Fibroblast of gingiva (primary cell): ENCODE measurements around the gene PTGS1.
"Not testable (repeated sequence)": the region's sequence is repeated elsewhere in the genome, so short reads cannot be mapped to it uniquely, and the experiment has no call there.

Source experiments
- DNase-seq: peaks from one replicate; pipeline ENCODE4 v3.0.0-alpha.2; 2011; ENCODE audit warnings: low read depth

Gene PTGS1

DNA sequence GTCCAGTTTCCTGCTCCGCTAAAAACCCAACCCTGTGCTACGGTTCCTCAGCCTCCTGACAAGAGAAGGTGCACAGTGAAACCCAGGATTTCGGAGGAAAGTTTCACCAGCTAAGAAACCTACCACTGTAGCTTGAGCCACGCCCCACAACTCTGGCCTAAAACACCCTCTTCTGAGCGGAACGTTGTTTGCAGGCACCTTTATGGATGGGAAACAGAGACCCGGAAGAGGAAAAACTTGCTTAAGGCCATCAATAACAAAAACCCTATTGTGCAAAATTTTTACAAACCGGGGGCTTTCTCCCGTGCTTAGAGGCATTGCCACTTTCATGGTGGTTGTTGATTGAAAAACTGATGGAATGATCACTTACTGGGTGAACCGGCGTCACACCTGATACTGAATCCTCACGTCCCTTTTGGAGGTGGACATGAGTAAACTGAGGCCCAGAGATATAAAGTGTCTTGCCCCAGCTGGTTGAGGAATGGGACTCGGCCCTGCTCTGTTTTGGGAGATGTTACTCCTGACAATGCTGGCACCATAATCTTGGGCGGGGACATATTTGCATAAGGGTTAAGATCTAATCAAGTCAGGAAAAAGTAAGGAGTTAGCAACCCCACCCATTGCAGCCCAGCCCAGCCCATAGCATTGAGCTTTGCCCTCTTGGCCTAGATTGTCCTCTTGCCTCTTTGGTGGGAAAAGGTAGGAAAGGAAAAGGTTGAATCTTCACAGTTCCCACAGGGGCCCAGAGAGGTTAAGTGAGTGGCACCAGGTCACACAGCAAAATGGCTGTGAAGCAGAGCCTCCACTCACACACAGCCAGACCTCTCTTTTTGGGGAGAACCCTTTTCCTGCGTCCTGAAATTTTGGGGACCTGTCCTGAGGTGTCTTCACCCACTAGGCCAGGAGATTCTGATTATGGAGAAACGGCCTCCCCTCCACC is 23.2 kb upstream of the PTGS1 start:
- no peak for DNase-seq

DNA sequence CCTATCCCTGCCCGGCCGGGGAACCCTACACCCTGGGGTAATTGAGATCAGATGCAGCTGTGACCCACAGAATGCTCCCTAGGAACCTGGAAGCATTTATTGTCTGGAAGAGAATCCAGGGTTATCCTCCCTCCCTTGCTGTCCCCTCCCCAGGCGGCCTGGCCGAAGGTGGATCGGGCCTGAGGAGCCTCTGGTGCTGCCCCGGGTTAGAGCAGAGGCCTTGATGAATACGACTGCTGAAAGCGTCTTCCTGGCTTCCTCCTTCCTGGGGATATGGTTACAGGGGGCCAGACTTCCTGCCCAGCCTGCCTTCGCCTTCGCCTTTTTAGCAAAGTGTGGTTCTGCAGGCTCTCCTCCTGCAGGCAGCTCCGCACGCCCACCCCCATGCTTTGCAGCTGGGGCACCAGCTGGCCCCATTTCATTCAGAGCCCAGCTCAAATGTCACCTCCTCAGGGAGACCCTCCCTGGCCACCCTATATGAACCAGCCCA is 22.5 kb upstream of the PTGS1 start:
- DNase-seq, result no peak

DNA sequence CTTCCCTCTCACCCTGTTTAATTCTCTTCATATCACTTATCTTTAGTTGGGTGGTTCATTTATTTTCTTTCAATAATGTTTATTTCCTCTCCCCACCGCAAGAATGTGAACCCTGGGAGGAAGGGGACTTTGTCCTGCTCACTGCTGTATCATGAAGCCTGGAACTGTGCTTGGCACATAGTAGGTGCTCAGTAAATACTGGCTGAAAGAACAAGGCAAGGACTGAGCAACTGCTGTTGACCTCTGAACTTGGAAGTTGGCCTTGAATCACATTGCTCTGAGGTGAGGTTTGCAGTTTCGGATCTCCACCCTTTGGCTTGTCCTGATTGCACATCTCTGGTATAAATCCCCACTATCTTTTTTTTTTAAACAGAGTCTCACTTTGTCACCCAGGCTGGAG is 22.0 kb upstream of the PTGS1 start:
- DNase-seq, result no peak

GRCh38 chr9:122349201-122349600 is 21.6 kb upstream of the PTGS1 start:
- no peak for DNase-seq

DNA sequence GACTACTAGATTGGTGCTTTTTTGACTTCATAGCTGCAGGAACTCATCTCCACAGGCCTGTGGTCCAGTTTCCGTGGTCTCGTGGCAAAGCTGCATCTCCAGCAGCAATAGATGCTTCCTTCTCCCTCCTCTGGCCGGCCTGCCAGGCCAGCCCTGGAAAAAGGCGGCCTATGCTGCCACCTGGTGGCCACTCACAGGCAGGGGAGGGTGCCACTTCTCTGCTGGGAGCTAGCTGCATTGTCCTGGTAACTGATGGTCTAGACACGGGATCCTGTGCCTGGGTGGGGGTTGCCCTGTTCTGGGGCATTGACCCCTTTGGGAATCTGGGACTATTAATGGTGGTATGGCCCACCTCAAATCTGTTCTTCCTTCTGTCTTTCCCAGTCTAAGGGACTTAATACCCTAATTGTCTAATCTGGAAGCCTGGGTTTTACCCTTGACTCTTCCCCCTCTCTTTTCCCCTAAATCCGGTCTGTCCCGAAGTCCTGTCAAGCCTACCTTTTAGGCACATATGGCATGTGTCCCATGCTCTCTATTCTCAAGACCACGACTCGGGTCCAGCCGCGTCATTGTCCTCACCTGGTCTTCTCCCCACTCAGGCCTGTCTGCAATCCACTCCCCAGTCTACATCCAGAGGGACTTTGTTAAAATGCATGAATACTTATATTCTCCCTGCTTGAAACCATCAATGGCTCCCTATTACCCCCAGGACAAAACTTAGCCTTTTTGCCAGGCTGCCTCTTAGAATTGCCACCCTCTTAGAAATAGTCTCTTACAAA is 20.1 kb upstream of the PTGS1 start:
- peak; percentile 55 for DNase-seq

- DNase-seq, result no peak
Measured at GRCh38 chr9:122354536-122355199, 16.2 kb upstream of the PTGS1 start.

DNA sequence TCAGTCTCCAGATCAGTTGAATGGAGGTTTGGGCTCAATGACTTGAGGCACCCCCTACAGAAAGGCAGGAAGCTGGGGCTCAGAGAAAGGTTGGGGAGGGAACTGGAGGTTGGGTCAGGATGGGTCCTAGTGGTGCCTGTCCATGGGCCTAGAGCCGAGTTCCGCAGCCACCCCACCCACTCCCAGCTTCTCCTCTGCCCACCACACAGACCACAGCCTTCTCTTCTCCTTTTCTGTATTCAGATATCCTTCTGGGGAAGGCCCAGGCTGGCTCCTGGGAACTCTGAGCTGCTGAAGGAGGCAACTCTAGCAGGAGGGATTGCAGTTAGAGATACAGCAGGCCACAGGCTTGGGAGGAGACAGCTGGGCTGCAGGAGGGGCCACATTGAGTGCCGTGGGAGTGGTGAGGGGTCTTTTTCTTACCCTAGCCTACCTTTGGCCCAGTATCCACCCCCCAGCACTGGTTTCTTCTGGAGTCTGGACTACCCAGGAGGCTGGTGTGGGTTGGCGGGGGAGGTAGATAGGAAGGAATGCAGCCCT is 15.4 kb upstream of the PTGS1 start:
- no peak for DNase-seq

GRCh38 chr9:122356627-122357026 is 14.2 kb upstream of the PTGS1 start:
- DNase-seq, result no peak

- no peak for DNase-seq
Measured at GRCh38 chr9:122360891-122361290, 9.9 kb upstream of the PTGS1 start.

GRCh38 chr9:122363131-122363530 is 7.7 kb upstream of the PTGS1 start:
- not testable (repeated sequence) for DNase-seq

DNA sequence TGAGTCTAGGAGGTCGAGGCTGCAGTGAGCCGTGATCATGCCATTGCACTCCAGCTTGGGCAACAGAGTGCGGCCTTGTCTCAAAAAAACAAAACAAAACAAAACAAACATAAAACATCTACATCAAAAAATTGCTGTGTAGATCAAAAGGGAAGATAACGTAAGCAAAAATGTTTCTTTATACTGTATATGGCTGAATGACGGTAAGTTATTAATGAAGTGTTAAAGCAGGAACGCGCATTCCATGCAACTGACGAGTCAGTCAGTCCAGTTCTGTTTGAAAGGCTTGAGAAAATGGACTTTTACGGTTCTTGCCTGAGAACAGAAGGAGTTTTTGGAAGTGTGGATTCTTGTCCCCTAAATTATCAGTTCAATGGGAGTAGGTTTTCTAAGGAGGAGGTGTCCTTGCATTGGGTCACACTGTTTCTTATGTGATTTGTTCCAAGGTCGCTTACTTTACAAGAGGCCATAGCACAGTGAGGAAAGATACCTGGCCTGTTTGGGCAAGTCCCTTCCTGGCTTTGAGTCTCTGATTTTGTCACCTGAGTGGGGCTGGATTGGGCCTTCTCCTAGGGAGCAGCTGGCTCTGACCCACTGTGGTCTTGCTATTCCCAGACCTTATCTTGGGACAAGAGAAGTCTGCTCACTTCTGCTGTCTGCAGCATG is 6.6 kb upstream of the PTGS1 start:
- no peak for DNase-seq

- peak; percentile 64 for DNase-seq
Measured at GRCh38 chr9:122364783-122365150, 6.1 kb upstream of the PTGS1 start.

DNA sequence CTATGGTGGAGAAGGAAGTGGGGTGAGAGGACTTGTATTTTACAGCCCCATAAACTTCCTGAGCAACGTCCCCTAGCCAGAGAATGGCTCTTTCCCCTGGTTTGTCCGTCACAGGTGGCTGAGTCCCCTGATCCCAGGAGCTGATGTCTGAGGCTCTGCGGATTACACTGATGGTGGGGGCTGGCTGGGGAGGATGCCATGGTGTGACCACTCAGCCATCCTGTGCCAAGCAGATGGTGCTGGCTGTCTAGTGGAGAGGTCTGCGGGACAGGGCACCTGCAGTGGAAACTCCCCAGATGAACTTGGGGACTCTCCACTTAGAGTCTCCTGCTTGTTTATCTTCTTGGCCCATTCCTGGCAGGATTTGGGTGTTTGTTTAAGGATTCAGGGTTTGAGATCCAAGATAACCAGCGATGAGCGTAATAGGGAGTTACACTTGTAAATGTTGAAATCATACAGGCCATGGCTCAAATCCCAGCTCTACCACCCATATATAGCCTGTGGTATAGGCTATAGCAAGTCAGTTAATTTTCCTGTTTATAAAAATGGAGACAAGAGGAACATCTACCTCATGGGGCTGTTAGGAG is 4.7 kb upstream of the PTGS1 start:
- DNase-seq, result no peak

GRCh38 chr9:122367065-122367464 is 3.8 kb upstream of the PTGS1 start:
- DNase-seq, result no peak

GRCh38 chr9:122367774-122368460 is 2.9 kb upstream of the PTGS1 start:
- no peak for DNase-seq

GRCh38 chr9:122368642-122369041 is 2.2 kb upstream of the PTGS1 start:
- no peak for DNase-seq

DNA sequence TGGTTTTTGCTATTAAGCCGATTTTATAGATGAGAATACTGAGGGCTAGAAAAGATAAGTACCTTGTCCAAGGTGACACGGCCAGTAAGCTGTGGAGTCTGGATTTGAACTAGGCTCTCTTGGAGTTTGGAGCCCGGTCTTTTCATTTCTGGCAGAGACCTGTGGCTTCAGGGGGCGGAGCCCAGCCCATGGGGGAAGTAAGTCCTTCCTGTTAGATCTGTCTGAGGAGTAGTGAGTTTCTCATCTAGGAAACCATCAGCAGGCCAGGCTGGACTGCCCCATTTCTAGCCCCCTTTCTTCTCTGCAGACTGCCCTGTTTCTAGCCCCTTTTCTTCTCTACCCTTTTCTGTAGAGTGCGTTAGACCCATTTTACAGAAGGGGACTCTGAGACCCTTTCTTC is 521 bp upstream of the PTGS1 start:
- no peak for DNase-seq

GRCh38 chr9:122371846-122372245 is 1.0 kb downstream of the PTGS1 start:
- no peak for DNase-seq

DNA sequence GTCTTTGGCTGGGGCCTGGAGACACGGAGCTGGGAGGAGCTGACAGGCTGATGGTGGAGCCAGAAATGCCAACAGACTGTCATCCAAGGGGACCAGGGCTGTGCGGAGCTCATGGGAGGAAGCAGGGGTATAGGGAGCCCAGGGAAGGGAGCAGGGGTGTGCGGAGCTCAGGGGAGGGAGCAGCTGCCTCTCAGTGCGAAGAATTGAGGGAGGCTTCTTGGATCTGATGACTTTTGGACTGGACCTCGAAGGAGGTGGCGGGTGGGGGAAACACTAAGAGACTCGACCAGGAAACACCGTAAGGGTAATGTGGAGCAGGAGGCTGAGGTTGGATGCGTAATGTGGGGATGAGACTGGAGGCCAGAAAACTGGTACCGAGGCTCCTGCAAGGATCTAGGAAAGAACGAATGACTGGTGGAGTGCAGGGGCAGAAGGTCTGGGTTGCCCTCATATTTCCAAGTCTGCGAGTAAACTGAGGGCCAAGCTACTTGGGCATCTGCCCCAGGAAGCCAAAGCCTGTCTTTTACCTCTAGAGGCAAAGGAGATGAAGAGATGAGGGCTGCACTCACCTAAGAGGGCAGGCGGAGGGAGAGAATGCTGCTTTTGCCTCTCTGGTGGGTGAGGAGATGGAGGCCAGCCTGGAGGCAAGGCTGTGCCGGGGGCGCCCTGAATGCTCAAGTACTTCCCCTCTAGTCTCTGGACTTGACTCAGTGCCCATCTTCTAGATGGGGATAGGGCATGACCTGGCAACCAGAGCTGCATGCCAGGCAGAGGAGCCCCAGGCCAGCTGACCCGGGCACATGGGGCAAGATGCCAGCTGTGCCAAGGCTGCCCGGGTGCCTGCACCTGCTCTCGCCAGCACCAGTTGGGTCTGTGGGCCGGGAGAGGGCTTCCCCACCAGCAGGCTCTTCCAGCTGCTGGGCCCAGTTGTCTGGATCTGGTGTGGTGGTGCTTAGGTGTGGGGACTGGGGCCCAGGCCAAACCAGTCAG is 2.3 kb downstream of the PTGS1 start:
- no peak for DNase-seq
